HFFc6 (cell line): Measurements from ENCODE around the gene DISP2. TPM values are rescaled to one million over a fixed set of nuclear protein-coding genes. Genes with fewer than 3 reads are reported as not detected.

Source experiments
- DNase-seq: peaks from one replicate; pipeline ENCODE4 v3.0.0-alpha.2; 2018
- H3K27ac Mint-ChIP-seq: 2 replicates; pipeline ENCODE4 v1.8.0; 2020; ENCODE audit warnings: mild to moderate bottlenecking, mixed read lengths
- H3K27me3 Mint-ChIP-seq: 2 replicates; pipeline ENCODE4 v1.8.0; 2021; ENCODE audit warnings: mild to moderate bottlenecking, moderate library complexity, mixed read lengths; ENCODE audit not compliant: insufficient read depth
- H3K36me3 Mint-ChIP-seq: 2 replicates; pipeline ENCODE4 v1.8.0; 2021; ENCODE audit warnings: low read depth, mixed read lengths
- H3K4me1 Mint-ChIP-seq: 2 replicates; pipeline ENCODE4 v1.8.0; 2020; ENCODE audit warnings: low read depth, mixed read lengths
- H3K4me3 Mint-ChIP-seq: 2 replicates; pipeline ENCODE4 v1.8.0; 2020; ENCODE audit warnings: mild to moderate bottlenecking, moderate library complexity, mixed read lengths
- H3K9me3 Mint-ChIP-seq: 2 replicates; pipeline ENCODE4 v1.8.0; 2020; ENCODE audit warnings: mild to moderate bottlenecking, mixed read lengths
- CTCF ChIP-seq: fragments of 200-600 bp; sonication (generic); IDR thresholded peaks from 2 replicates; pipeline ENCODE4 v1.5.0; 2021; ENCODE audit warnings: antibody characterized with exemption, mild to moderate bottlenecking
- total RNA-seq, 6 experiments: library from RNA; stranded (reverse); fragmentation: NEBNext Ultra II Directional; extraction: Animal tissue kit (Norgen Biotek cat#: 25700); gene quantifications; 2 replicates in 1 of 6; 3 replicates in 5 of 6; pipeline ENCODE4 v1.2.3, GENCODE V29; 2021

The DISP2 gene
- total RNA-seq, 6 experiments from 2014 or later, result 0.03 to 0.26 (median 0.21) TPM

- Mint-ChIP-seq H3K4me3 (no peak overlapping the region), H3K36me3 (no peaks in the 10 kb centered on the region), H3K27ac (no peak overlapping the region), H3K9me3 (no peaks in the 10 kb centered on the region), H3K27me3 (peaks cover 25% of the 10 kb centered on the region), H3K4me1 (peaks cover 13% of the 10 kb centered on the region)
- peak; percentile 89 for TF ChIP-seq CTCF
- DNase-seq, result peak; percentile 85
Observed at GRCh38 chr15:40367686-40368611, 9.9 kb downstream of the DISP2 start.

- Mint-ChIP-seq H3K9me3 (no peaks in the 10 kb centered on the region), H3K36me3 (no peaks in the 10 kb centered on the region), H3K27me3 (peaks cover 20% of the 10 kb centered on the region), H3K4me1 (peaks cover 17% of the 10 kb centered on the region), H3K4me3 (no peak overlapping the region), H3K27ac (no peak overlapping the region)
- DNase-seq, result no peak
- TF ChIP-seq CTCF, result no peak
Observed at GRCh38 chr15:40368719-40369473, 10.9 kb downstream of the DISP2 start.

GRCh38 chr15:40369474-40369869 lies 11.5 kb downstream of the DISP2 start:
- TF ChIP-seq CTCF, result no peak
- Mint-ChIP-seq H3K9me3 (no peaks in the 10 kb centered on the region), H3K27ac (no peak overlapping the region), H3K4me3 (no peak overlapping the region), H3K36me3 (no peaks in the 10 kb centered on the region), H3K4me1 (peaks cover 17% of the 10 kb centered on the region), H3K27me3 (peaks cover 16% of the 10 kb centered on the region)
- no peak for DNase-seq

GRCh38 chr15:40369971-40370370 lies 12.0 kb downstream of the DISP2 start:
- no peaks in the 10 kb centered on the region for H3K36me3 Mint-ChIP-seq
- H3K27me3 Mint-ChIP-seq, result peaks cover 16% of the 10 kb centered on the region
- H3K4me1 Mint-ChIP-seq, result peaks cover 17% of the 10 kb centered on the region
- no peak for DNase-seq
- no peak for TF ChIP-seq CTCF
- no peaks in the 10 kb centered on the region for H3K9me3 Mint-ChIP-seq
- no peak overlapping the region for H3K4me3 Mint-ChIP-seq
- no peak overlapping the region for H3K27ac Mint-ChIP-seq

- no peak for DNase-seq
- Mint-ChIP-seq H3K4me1 (peaks cover 27% of the 10 kb centered on the region), H3K36me3 (no peaks in the 10 kb centered on the region), H3K27ac (no peak overlapping the region), H3K9me3 (no peaks in the 10 kb centered on the region), H3K4me3 (no peak overlapping the region), H3K27me3 (peaks cover 9% of the 10 kb centered on the region)
- TF ChIP-seq CTCF, result no peak
Observed at GRCh38 chr15:40372981-40373380, 15.0 kb downstream of the DISP2 start.
